GM23248 (cell line): Measurements from ENCODE around the gene TEX26.

ENCODE experiments used
- EZH2 ChIP-seq: fragments of 200-600 bp; sonication (generic); IDR thresholded peaks from 2 replicates; pipeline ENCODE4 v1.6.1; 2018; ENCODE audit warnings: antibody characterized with exemption, mild to moderate bottlenecking; ENCODE audit not compliant: insufficient read depth, poor library complexity, severe bottlenecking
- EZH2phosphoT487 ChIP-seq: fragments of 200-600 bp; sonication (generic); IDR thresholded peaks from 2 replicates; pipeline ENCODE4 v1.6.1; 2018; ENCODE audit warnings: antibody characterized with exemption, moderate library complexity, mild to moderate bottlenecking, low read depth; ENCODE audit not compliant: insufficient read depth

DNA sequence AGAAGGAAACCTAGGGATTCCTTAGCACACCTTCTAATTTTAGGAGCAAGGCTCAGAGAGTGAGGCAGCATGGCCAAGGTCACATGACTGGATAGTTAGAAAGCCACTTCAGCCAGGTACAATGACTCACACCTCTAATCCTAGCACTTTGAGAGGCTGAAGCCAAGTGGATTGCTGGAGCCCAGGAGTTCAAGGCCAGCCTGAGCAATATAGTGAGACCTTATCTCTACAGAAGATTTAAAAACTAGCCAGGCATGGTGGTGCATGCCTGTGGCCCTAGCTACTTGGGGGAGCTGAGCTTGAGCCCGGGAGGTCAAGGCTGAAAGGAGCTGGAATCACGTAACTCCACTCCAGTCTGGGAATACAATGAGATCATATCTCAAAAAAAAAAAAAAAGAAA is 69.2 kb downstream of the TEX26 start:
- TF ChIP-seq EZH2phosphoT487 (no peak), EZH2 (no peak)
